Endothelial cell of umbilical vein (primary cell): ENCODE data around the gene SIRPG.

Experiments
- EZH2 ChIP-seq: IDR thresholded peaks from 2 replicates; pipeline ENCODE4 v1.6.1; 2012; ENCODE audit warnings: borderline replicate concordance, low read depth, mild to moderate bottlenecking, moderate library complexity, low read length, inconsistent platforms; ENCODE audit not compliant: severe bottlenecking
- FOS ChIP-seq: IDR thresholded peaks from 2 replicates; pipeline ENCODE4 v1.6.1; 2011; ENCODE audit warnings: mild to moderate bottlenecking, low read length, moderate library complexity, borderline replicate concordance; ENCODE audit not compliant: insufficient read depth
- GATA2 ChIP-seq: IDR thresholded peaks from 2 replicates; pipeline ENCODE4 v1.7.0; 2011; ENCODE audit warnings: low read depth, mild to moderate bottlenecking, moderate library complexity, mixed read lengths, low read length; ENCODE audit not compliant: insufficient read length, insufficient read depth
- JUN ChIP-seq: IDR thresholded peaks from 2 replicates; pipeline ENCODE4 v1.6.1; 2011; ENCODE audit warnings: borderline replicate concordance, low read depth; ENCODE audit not compliant: insufficient read length, insufficient read depth
- MYC ChIP-seq: IDR thresholded peaks from one replicate; pipeline ENCODE4 v1.6.1; 2011; ENCODE audit warnings: mild to moderate bottlenecking, low read depth, low read length
- POLR2A ChIP-seq: IDR thresholded peaks from 2 replicates; pipeline ENCODE4 v1.6.1; 2012; ENCODE audit warnings: low read depth, mild to moderate bottlenecking, control low read depth, low read length
- POLR2AphosphoS5 ChIP-seq: IDR thresholded peaks from 2 replicates; pipeline ENCODE4 v1.6.1; 2012; ENCODE audit warnings: low read depth, mild to moderate bottlenecking, control low read depth, low read length, moderate library complexity; ENCODE audit not compliant: insufficient read depth
- TF ChIP-seq, protein P1 (sequence below), 2 donors: IDR thresholded peaks; 1 replicate in 1 of 2; 2 replicates in 1 of 2; pipeline ENCODE4 v1.5.1; 2011; ENCODE audit warnings: low read length in 2 of 2, mild to moderate bottlenecking in 2 of 2, moderate library complexity in 2 of 2, control low read depth in 1 of 2, inconsistent platforms in 1 of 2, low read depth in 1 of 2; ENCODE audit not compliant: insufficient read depth in 1 of 2; ENCODE audit errors: extremely low read depth in 1 of 2
- TF ChIP-seq, protein P2 (sequence below): IDR thresholded peaks from 2 replicates; pipeline ENCODE4 v1.6.1; 2011; ENCODE audit not compliant: insufficient read depth, insufficient read length

DNA sequence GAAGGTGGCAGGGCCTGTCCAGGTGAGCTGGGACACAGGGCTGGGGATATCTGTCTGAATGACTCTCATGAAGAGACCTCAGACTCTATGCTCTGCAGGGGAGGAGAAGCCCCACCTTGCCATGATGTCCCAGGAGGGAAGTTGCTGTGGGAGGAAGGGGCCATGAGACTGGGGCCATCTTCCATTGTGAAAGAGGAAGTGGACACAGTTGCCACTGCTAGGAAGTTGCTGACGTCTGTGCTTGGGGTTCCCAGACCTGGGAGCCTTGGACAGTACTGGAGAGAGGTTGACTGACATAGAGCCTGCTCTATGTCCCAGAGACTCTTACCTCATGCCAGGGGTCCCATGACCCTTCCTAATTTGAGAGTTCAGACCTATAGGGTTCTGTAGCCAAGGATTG is 62.2 kb downstream of the SIRPG start:
- TF ChIP-seq POLR2A (no peak), POLR2AphosphoS5 (no peak), EZH2 (no peak), JUN (no peak), FOS (no peak), GATA2 (no peak), MYC (no peak)
- TF ChIP-seq, protein P1, sequence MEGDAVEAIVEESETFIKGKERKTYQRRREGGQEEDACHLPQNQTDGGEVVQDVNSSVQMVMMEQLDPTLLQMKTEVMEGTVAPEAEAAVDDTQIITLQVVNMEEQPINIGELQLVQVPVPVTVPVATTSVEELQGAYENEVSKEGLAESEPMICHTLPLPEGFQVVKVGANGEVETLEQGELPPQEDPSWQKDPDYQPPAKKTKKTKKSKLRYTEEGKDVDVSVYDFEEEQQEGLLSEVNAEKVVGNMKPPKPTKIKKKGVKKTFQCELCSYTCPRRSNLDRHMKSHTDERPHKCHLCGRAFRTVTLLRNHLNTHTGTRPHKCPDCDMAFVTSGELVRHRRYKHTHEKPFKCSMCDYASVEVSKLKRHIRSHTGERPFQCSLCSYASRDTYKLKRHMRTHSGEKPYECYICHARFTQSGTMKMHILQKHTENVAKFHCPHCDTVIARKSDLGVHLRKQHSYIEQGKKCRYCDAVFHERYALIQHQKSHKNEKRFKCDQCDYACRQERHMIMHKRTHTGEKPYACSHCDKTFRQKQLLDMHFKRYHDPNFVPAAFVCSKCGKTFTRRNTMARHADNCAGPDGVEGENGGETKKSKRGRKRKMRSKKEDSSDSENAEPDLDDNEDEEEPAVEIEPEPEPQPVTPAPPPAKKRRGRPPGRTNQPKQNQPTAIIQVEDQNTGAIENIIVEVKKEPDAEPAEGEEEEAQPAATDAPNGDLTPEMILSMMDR (IDR thresholded peaks at IDR 0.05; ENCODE audit: extremely low read depth in 1 of 2, insufficient read depth in 1 of 2, low read depth in 1 of 2, low read length in 2 of 2): no peak
- TF ChIP-seq, protein P2, sequence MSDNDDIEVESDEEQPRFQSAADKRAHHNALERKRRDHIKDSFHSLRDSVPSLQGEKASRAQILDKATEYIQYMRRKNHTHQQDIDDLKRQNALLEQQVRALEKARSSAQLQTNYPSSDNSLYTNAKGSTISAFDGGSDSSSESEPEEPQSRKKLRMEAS: no peak
